Upper lobe of left lung (tissue), 4 donors: ENCODE results near the gene EBP.

Experiments
- CTCF ChIP-seq, 6 experiments: fragments of 450-650 bp in 4 of 6; fragments of 200-600 bp in 2 of 6; sonication (generic) in 2 of 6; IDR thresholded peaks; one replicate each; pipeline ENCODE4 v1.5.1; 2016 to 2019; ENCODE audit warnings: antibody characterized with exemption in 6 of 6
- POLR2A ChIP-seq, 4 donors: fragments of 450-650 bp; IDR thresholded peaks; one replicate each; pipeline ENCODE4 v1.5.1; 2016 to 2017; ENCODE audit warnings: antibody characterized with exemption in 4 of 4, mild to moderate bottlenecking in 2 of 4
- POLR2AphosphoS5 ChIP-seq, 2 donors: sonication (generic); formaldehyde crosslinking; IDR thresholded peaks; one replicate each; pipeline ENCODE4 v1.5.1; 2017; ENCODE audit warnings: antibody characterized with exemption in 2 of 2

- TF ChIP-seq CTCF (IDR thresholded peaks at IDR 0.05) (no peak), POLR2A (IDR thresholded peaks at IDR 0.05) (no peak), POLR2AphosphoS5 (IDR thresholded peaks at IDR 0.05) (no peak)
Measured at GRCh38 chrX:48559636-48560035, 38.0 kb downstream of the EBP start.
